GM12865 (cell line): Measurements from ENCODE around the gene PDK3.

Experiments
- DNase-seq: peaks from one replicate; pipeline ENCODE4 v3.0.0; 2010; ENCODE audit warnings: low read depth
- H3K4me3 ChIP-seq: 2 replicates; pipeline ENCODE4 v1.5.1; 2011; ENCODE audit warnings: mild to moderate bottlenecking, low read depth, low read length, control low read depth
- CTCF ChIP-seq: IDR thresholded peaks from 2 replicates; pipeline ENCODE4 v1.5.1; 2011; ENCODE audit warnings: low read length, control low read depth, low read depth, inconsistent platforms; ENCODE audit not compliant: insufficient read depth; ENCODE audit errors: missing control alignments

The PDK3 gene

GRCh38 chrX:24426921-24427746, 38.0 kb upstream of the PDK3 start:
- no peak for TF ChIP-seq CTCF
- H3K4me3 ChIP-seq, result no peak overlapping the region
- DNase-seq, result no peak

GRCh38 chrX:24427747-24428019, 37.4 kb upstream of the PDK3 start:
- H3K4me3 ChIP-seq, result no peak overlapping the region
- TF ChIP-seq CTCF, result no peak
- DNase-seq, result no peak

- TF ChIP-seq CTCF, result no peak
- DNase-seq, result no peak
Measured at GRCh38 chrX:24428516-24428915, 36.6 kb upstream of the PDK3 start.

GRCh38 chrX:24435060-24435459, 30.0 kb upstream of the PDK3 start:
- no peak for TF ChIP-seq CTCF
- no peak for DNase-seq
- no peak overlapping the region for H3K4me3 ChIP-seq

More at GRCh38 chrX:24428516-24428915, 36.6 kb upstream of the PDK3 start:
- no peak overlapping the region for H3K4me3 ChIP-seq

GRCh38 chrX:24443918-24444317, 21.2 kb upstream of the PDK3 start:
- no peak for DNase-seq
- no peak for TF ChIP-seq CTCF
- H3K4me3 ChIP-seq, result no peak overlapping the region

GRCh38 chrX:24444645-24445044, 20.4 kb upstream of the PDK3 start:
- no peak overlapping the region for H3K4me3 ChIP-seq
- DNase-seq, result no peak
- TF ChIP-seq CTCF, result no peak

- no peak overlapping the region for H3K4me3 ChIP-seq
- no peak for TF ChIP-seq CTCF
- DNase-seq, result no peak
Measured at GRCh38 chrX:24448762-24449250, 16.3 kb upstream of the PDK3 start.
